ENCODE results near the gene PRKCA. TPM values are rescaled to one million over a fixed set of nuclear protein-coding genes. Genes with fewer than 3 reads are reported as not detected.
A peak's percentile ranks its signal among the peaks of the same experiment; 100 is the strongest.

Gene PRKCA
- total RNA-seq, 3 donors from 2014 or later (not counting 1 experiment from before 2014, with no cell fraction given), result 19.6 to 29.0 (median 20.4) TPM

GRCh38 chr17:66369830-66370229 is 67.4 kb downstream of the PRKCA start:
- ATAC-seq (no peak), DNase-seq (no peak)
- Mint-ChIP-seq H3K27ac (peak overlapping the region in 1 of 2 donors; percentile 5), H3K4me1 (peaks cover 8 to 26% of the 10 kb centered on the region in 2 donors), H3K27me3 (ENCODE audit: low read depth in 2 of 2) (no peaks in the 10 kb centered on the region), H3K36me3 (no peaks in the 10 kb centered on the region), H3K4me3 (no peak overlapping the region), H3K9me3 (no peaks in the 10 kb centered on the region)
- H3K4me3 ChIP-seq (ENCODE audit: low read length), result no peak overlapping the region
- no peaks in the 10 kb centered on the region for H3K36me3 ChIP-seq (ENCODE audit: control insufficient read depth, insufficient read depth, low read length)
- H3K9me3 ChIP-seq (ENCODE audit: control insufficient read depth, insufficient read depth, low read length), result no peaks in the 10 kb centered on the region
- H3K4me1 ChIP-seq (ENCODE audit: control insufficient read depth, insufficient read depth, low read length), result peaks cover 3% of the 10 kb centered on the region
- WGBS (ENCODE audit: insufficient coverage), result 94% methylated on average over 2 of the region's 4 CpGs
- intact Hi-C loops (cut with micrococcal nuclease), result no loop called here
- no peak for TF ChIP-seq CTCF (IDR thresholded peaks at IDR 0.05)
- no peak overlapping the region for H3K27ac ChIP-seq (ENCODE audit: low read length)
- no peaks in the 10 kb centered on the region for H3K27me3 ChIP-seq (ENCODE audit: control insufficient read depth, insufficient read depth, low read length)

DNA sequence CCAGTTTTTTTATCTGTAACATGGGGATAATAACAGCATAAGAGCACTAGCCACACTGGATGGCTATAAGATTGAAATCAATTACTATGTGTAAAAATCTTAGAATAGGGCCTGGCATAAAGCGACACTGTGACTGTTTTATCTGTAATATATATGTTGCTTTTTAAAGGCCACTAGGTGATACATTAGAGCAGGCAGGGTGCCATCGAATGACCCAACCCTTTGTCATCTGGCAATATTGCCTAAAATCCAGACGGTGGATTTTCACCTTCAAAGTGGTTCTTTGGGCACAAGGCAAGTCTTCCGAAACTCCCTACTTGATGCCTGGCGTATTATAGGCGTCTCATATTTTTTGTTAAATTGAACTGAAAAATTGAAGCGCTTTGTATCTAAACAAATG is 69.1 kb downstream of the PRKCA start:
- no peak for ATAC-seq
- Mint-ChIP-seq H3K4me1 (peaks cover 14 to 29% of the 10 kb centered on the region in 2 donors), H3K27ac (no peak overlapping the region), H3K9me3 (no peaks in the 10 kb centered on the region), H3K36me3 (no peaks in the 10 kb centered on the region), H3K27me3 (ENCODE audit: low read depth in 2 of 2) (no peaks in the 10 kb centered on the region), H3K4me3 (no peak overlapping the region)
- WGBS (ENCODE audit: insufficient coverage), result 96% methylated on average over 7 of the region's 7 CpGs
- peaks cover 7% of the 10 kb centered on the region for H3K4me1 ChIP-seq (ENCODE audit: control insufficient read depth, insufficient read depth, low read length)
- TF ChIP-seq CTCF (IDR thresholded peaks at IDR 0.05), result no peak
- H3K27me3 ChIP-seq (ENCODE audit: control insufficient read depth, insufficient read depth, low read length), result no peaks in the 10 kb centered on the region
- no peaks in the 10 kb centered on the region for H3K36me3 ChIP-seq (ENCODE audit: control insufficient read depth, insufficient read depth, low read length)
- no peak overlapping the region for H3K4me3 ChIP-seq (ENCODE audit: low read length)
- DNase-seq, result no peak
- H3K9me3 ChIP-seq (ENCODE audit: control insufficient read depth, insufficient read depth, low read length), result no peaks in the 10 kb centered on the region
- intact Hi-C loops (cut with micrococcal nuclease), result no loop called here
- H3K27ac ChIP-seq (ENCODE audit: low read length), result no peak overlapping the region

GRCh38 chr17:66372182-66372581 is 69.8 kb downstream of the PRKCA start:
- 93% methylated on average over 2 of the region's 5 CpGs for WGBS (ENCODE audit: insufficient coverage)
- intact Hi-C loops (cut with micrococcal nuclease), result no loop called here

More at GRCh38 chr17:66372182-66372581, 69.8 kb downstream of the PRKCA start:
- Histone ChIP-seq H3K4me3 (ENCODE audit: low read length) (no peak overlapping the region), H3K4me1 (ENCODE audit: control insufficient read depth, insufficient read depth, low read length) (peaks cover 7% of the 10 kb centered on the region), H3K27me3 (ENCODE audit: control insufficient read depth, insufficient read depth, low read length) (no peaks in the 10 kb centered on the region), H3K36me3 (ENCODE audit: control insufficient read depth, insufficient read depth, low read length) (no peaks in the 10 kb centered on the region), H3K9me3 (ENCODE audit: control insufficient read depth, insufficient read depth, low read length) (no peaks in the 10 kb centered on the region), H3K27ac (ENCODE audit: low read length) (no peak overlapping the region)
- H3K27ac Mint-ChIP-seq, result no peak overlapping the region
- H3K4me3 Mint-ChIP-seq, result no peak overlapping the region
- H3K9me3 Mint-ChIP-seq, result no peaks in the 10 kb centered on the region
- no peak for ATAC-seq
- peaks cover 14 to 29% of the 10 kb centered on the region in 2 donors for H3K4me1 Mint-ChIP-seq
- no peak for DNase-seq
- TF ChIP-seq CTCF (IDR thresholded peaks at IDR 0.05), result no peak
- H3K27me3 Mint-ChIP-seq (ENCODE audit: low read depth in 2 of 2), result no peaks in the 10 kb centered on the region
- H3K36me3 Mint-ChIP-seq, result no peaks in the 10 kb centered on the region
